ENCODE data around the gene CIROP.

CIROP gene

DNA sequence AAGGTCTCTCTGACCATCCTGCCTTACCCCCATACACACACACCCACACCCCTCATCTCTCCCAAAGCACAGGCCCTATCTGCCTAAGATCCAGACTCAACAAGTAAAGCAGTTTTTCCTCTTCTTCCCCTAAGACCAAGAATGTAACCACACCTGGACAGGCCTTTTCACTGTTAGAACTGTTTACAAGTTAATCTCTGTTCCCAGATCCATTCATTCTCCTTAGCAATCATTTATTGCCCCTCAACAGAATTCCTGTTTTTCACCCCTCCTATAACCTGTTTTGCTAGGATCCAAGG lies 1.9 kb upstream of the CIROP start:
- Histone ChIP-seq H3K36me3 (no peaks in the 10 kb centered on the region), H3K4me3 (ENCODE audit: low read depth, low read length) (no peak overlapping the region), H3K4me1 (no peaks in the 10 kb centered on the region), H3K9me3 (0 out of 2 replicates have a peak, but pooled peaks cover 2% of the 10 kb centered on the region), H3K27me3 (peaks cover 43% of the 10 kb centered on the region)
- TF ChIP-seq, protein P1, sequence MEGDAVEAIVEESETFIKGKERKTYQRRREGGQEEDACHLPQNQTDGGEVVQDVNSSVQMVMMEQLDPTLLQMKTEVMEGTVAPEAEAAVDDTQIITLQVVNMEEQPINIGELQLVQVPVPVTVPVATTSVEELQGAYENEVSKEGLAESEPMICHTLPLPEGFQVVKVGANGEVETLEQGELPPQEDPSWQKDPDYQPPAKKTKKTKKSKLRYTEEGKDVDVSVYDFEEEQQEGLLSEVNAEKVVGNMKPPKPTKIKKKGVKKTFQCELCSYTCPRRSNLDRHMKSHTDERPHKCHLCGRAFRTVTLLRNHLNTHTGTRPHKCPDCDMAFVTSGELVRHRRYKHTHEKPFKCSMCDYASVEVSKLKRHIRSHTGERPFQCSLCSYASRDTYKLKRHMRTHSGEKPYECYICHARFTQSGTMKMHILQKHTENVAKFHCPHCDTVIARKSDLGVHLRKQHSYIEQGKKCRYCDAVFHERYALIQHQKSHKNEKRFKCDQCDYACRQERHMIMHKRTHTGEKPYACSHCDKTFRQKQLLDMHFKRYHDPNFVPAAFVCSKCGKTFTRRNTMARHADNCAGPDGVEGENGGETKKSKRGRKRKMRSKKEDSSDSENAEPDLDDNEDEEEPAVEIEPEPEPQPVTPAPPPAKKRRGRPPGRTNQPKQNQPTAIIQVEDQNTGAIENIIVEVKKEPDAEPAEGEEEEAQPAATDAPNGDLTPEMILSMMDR (IDR thresholded peaks at IDR 0.05; ENCODE audit: low read depth, low read length): no peak
- no peak for DNase-seq

DNA sequence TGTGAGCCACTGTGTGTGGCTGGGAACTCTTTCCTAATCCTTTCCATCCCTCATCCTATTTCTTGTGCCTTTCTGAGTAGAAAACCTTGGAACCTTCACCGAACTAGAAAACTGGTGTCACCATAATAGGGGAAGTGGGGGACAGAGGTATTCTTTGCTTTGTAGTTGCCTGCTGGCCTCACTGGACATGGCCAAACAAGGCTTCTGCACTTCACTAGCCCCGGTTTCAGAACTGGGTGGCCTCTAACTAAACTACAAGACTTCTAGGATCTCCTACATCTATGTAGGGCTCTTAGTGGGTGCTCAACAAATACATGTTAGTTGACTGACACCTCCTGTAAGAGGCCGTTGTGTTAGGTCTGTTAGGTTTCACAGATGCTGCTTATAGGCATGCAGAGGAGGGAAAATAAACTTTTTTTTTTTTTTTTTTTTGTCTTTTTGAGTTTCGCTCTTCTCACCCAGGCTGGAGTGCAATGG lies 597 bp upstream of the CIROP start:
- no peaks in the 10 kb centered on the region for H3K36me3 ChIP-seq
- DNase-seq: no peak
- TF ChIP-seq, protein P1 (IDR thresholded peaks at IDR 0.05; ENCODE audit: low read depth, low read length): no peak
- H3K27me3 ChIP-seq: peaks cover 30% of the 10 kb centered on the region
- no peaks in the 10 kb centered on the region for H3K9me3 ChIP-seq
- no peak overlapping the region for H3K4me3 ChIP-seq (ENCODE audit: low read depth, low read length)
- H3K4me1 ChIP-seq: no peaks in the 10 kb centered on the region

DNA sequence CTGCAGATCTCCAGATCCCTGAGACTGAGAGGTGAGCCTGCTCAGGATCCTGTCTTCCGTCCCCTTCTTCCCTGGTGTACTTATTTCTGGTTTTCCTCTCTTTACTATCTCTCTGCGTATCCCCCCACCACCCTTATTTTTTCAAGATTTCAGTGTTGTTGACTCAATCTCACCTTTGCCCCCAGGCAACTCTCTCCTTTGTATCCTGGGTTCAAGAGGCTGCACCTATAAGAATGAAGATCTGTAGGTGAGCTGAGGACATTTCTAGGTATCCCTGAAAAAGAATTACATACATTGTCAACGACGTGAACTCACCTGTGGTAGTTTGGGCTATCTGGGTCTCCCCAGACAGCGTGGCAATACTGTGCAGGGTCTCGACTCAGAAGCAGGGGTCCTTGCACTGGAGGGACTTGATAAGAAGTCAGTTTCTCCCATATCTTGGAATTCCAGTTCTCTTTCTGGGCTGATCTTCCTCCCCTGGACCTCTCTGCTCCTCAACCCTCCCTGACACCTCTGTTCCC lies 659 bp downstream of the CIROP start:
- no peak for DNase-seq
- H3K4me3 ChIP-seq (ENCODE audit: low read depth, low read length): no peak overlapping the region
- no peaks in the 10 kb centered on the region for H3K36me3 ChIP-seq
- H3K27me3 ChIP-seq: peaks cover 18% of the 10 kb centered on the region
- TF ChIP-seq, protein P1 (IDR thresholded peaks at IDR 0.05; ENCODE audit: low read depth, low read length): no peak
- no peaks in the 10 kb centered on the region for H3K9me3 ChIP-seq
- H3K4me1 ChIP-seq: no peaks in the 10 kb centered on the region

DNA sequence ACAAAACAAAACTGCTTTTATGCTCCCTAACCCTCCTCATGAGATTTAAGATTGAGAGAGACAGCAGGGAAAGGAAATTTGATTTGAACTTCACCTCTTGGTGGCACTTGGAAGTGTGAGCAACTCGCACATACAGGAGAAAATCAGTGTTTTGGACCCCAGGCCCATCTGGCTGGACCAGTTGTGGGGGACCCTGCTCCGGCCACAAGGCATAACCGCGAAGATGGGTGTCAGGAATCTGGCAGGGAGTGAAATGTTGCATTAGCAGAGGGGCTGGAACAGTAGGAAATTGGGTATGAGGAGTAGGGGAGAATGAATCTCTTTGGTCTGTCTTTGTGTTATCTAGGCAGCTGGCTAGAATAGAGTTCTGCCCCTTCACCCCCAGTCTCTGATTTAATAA lies 1.2 kb downstream of the CIROP start:
- Histone ChIP-seq H3K4me3 (ENCODE audit: low read depth, low read length) (no peak overlapping the region), H3K4me1 (no peaks in the 10 kb centered on the region), H3K9me3 (no peaks in the 10 kb centered on the region), H3K27me3 (peaks cover 18% of the 10 kb centered on the region), H3K36me3 (no peaks in the 10 kb centered on the region)
- DNase-seq: no peak
- TF ChIP-seq, protein P1 (IDR thresholded peaks at IDR 0.05; ENCODE audit: low read depth, low read length): no peak

DNA sequence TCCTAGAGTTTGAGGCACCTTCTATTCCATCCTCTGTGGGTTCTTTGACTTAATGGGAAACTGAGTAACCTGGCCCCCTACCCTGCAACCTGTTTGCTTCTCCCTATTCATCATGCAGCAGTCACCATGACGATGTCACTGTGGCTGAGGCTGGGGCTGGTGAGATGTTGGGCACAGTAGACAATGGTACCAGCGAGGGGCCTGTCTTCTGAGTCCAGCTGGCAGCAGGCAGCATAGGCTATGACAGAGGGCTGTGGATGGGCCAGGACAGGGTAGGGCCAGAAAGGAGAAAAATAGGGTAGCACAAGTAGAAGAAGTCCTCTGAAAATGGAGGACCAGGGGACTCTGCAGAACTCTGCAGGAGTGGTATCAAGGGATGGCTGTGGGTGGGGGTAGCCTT lies 2.0 kb downstream of the CIROP start:
- peaks cover 18% of the 10 kb centered on the region for H3K27me3 ChIP-seq
- H3K4me1 ChIP-seq: no peaks in the 10 kb centered on the region
- H3K9me3 ChIP-seq: no peaks in the 10 kb centered on the region
- H3K4me3 ChIP-seq (ENCODE audit: low read depth, low read length): no peak overlapping the region
- H3K36me3 ChIP-seq: 0 out of 2 replicates have a peak, but pooled peaks cover 5% of the 10 kb centered on the region
- TF ChIP-seq, protein P1 (IDR thresholded peaks at IDR 0.05; ENCODE audit: low read depth, low read length): no peak
- no peak for DNase-seq

DNA sequence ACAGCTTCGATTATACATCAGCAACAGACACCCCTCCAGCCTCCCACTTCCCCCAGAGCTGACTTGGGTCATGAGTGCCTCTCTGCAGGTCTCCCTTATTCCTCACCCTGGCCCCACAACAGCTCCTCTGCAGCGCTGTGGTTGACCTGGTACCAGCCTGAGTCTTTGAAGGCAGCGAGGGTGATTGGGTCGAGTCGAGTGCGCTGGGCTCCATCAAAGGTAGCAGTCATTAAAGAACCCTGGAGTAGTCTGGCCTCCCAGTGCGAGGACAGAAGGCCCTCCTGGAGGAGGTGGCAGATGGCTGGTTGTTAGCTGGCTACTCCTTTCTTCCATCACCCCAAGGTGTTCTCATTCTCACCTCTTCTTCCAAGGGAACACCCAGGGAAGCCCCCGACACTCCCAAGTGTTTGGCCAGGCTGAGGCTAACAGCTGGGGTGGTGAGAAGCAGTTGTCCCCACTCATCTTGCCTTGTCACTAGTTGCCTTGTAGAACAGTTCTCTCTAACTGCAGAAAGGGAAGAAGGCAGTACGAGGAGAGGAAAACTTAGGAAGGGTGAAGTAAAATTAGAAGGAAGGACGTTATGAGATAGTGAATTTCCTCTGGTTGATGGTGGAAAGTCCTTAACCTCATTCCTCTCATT lies 2.7 kb downstream of the CIROP start:
- Histone ChIP-seq H3K4me1 (no peaks in the 10 kb centered on the region), H3K4me3 (ENCODE audit: low read depth, low read length) (no peak overlapping the region), H3K9me3 (no peaks in the 10 kb centered on the region), H3K27me3 (peaks cover 18% of the 10 kb centered on the region), H3K36me3 (0 out of 2 replicates have a peak, but pooled peaks cover 5% of the 10 kb centered on the region)
- TF ChIP-seq, protein P1 (IDR thresholded peaks at IDR 0.05; ENCODE audit: low read depth, low read length): no peak
- no peak for DNase-seq
